HG03521 (cell line): ENCODE results near the gene TAAR8.
"Not testable (repeated sequence)": the region's sequence is repeated elsewhere in the genome, so short reads cannot be mapped to it uniquely, and the experiment has no call there.

Experiments
- ATAC-seq: cut with Tn5 transposase; IDR thresholded peaks from one replicate; pipeline ENCODE4 v1.9.1; 2021; ENCODE audit warnings: mild to moderate bottlenecking, moderate library complexity; ENCODE audit not compliant: unreplicated experiment

Gene TAAR8, protein sequence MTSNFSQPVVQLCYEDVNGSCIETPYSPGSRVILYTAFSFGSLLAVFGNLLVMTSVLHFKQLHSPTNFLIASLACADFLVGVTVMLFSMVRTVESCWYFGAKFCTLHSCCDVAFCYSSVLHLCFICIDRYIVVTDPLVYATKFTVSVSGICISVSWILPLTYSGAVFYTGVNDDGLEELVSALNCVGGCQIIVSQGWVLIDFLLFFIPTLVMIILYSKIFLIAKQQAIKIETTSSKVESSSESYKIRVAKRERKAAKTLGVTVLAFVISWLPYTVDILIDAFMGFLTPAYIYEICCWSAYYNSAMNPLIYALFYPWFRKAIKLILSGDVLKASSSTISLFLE

DNA sequence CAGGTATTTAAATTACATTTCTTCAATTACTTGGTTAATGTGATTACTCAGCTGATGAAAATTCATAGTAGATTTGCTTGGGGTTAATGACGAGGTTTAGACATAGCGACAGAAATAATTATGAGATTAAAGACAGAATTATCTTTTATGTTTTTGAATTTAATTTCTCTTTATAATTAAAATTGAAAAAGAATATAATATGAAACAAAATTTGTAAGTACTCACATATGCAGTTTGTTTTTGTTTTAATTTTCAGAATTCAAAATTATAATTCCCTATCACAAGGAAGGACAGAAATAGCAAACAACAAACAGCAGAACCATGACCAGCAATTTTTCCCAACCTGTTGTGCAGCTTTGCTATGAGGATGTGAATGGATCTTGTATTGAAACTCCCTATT, at the start of gene TAAR8:
Gene TAAR8 (plus strand): TSS at position 301 of the 400 bp plus-strand sequence. CDS start 21 bp downstream, at position 322.
- no peak for ATAC-seq

DNA sequence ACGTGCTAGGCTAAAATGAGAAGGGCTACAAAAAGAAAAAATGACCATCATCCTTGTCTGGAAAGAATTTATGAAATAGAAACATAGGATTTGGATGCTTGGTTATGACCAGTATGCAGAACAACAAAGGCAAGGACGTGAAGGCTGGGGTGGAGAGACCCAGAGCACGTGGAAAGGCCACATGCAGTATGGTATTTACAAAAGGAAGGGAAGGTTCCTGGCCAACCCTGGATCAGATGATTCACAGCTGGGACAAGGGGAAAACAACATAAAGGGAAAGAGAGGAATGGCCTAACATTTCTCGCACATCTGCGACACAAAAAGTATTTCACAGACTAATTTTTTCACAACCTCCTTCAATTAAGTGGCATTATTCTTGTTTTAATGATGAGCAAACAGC, 47.7 kb upstream of the TAAR8 start:
- ATAC-seq, result no peak

DNA sequence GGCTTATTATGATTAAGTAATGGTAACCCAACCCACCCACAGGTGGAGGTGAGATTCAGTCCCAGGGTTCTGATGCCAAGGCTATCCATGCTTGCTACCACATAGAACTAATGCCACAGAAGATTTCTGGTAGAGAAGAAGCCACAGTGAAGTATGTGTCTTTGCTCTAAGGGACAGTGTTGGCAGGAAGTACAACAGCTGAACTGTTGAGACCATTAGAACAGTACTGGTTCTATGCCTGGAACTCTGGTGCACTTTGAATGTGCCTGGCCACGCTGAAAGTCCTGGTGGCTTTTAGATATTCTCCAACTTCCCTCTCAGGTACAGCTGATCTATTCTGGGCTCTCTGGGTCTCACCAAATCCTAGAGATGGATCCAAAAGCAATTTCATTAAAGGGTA, 47.3 kb upstream of the TAAR8 start:
- no peak for ATAC-seq

DNA sequence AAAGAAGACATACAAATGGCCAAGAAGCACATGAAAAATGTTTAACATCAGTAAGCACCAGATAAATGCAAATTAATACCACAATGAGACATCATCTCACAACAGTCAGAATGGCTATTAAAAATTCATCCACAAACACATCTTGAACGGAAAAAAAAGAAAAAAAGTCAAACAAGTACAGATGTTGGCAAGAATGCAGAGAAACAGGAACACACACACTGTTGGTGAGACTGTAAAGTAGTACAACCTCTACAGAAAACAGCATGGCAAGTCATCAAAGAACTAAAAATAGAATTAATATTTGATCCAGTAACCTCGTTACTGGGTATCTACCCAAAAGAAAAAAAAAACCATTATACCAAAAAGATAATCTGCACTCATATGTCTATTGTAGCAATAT, 46.0 kb upstream of the TAAR8 start:
- ATAC-seq, result no peak

DNA sequence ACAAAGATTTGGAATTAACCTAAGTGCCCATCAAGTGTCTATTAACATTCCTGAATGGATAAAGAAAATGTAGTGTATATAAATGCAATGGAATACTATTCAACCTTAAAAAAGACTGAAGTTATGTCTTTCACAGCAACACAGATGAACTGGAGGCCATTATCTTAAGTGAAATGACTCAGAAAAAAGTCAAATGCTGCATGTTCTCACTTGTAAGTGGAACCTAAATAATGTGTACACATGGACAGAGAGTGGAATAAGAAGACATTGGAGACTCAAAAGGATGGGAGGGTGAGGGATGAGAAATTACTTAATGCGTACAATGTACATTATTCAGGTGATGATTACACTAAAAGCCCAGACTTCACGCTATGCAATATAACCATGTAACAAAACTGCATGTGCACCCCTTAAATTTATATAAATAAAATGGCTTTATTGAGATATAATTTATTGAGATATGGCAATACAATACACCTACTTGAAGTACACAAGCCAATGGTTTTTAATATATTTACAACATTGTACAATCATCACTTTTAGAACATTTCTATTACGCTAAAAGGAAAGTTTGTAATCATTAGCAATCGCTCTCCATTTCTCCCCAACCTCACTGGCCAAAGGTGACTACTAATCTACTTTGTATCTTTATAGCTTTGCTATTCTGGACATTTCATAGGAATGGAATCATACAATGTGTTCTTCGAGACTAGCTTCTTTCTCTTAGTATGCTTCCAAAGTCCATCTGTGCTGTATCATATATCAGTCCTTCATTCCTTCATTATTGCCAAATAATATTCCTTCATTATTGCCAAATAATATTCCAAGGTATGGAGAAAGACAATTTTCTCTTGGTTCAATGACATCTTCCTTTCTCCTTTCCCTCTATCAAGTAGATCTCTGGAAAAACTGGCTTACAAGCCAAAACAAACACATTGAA, 45.3 kb upstream of the TAAR8 start:
- ATAC-seq, result no peak

DNA sequence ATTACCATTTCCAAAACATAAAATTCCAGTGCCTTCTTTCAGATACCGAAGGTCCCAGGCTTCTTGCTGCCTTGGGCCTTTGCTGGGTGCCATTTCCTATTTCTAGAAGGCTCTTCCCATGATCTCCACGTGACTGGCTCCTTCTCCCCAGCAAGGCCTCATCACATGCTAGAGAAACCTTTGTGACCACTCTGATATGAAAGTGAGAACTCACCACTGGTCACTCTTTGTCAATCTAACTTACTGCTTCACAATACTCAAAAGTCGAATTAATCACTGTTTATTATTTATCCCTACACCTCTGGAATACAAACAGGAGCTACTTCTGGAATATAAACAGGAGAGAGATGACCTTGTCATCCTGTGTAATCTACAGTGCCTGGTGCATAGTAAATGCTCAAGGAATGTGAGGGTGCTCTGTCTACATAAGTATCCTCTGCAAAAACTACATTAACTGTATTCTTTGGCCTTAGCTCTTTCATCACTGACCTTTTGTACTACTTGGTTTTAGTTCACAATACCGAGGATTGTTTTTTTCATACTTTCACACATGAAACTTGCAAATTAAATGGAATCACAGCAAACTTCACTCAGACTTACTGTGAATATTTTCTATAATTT, 41.2 kb upstream of the TAAR8 start:
- ATAC-seq, result no peak

DNA sequence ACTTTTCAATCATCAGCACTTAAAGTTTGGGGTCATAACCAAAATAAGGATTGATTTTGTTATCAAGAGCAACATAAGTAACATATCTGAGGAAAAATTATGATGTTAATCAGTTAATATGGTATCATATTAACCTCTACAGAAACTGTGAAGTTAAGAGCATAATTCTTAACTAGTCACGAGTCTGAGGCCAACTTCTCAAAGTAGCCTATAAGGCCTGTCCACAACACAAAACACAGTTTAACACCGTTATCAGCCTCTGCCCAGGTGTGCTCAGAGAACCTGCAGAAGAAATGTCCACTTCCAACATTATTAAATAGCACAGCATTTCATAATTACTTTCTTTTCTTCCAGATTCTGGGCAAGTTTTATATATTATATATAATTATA, 40.6 kb upstream of the TAAR8 start:
- no peak for ATAC-seq

DNA sequence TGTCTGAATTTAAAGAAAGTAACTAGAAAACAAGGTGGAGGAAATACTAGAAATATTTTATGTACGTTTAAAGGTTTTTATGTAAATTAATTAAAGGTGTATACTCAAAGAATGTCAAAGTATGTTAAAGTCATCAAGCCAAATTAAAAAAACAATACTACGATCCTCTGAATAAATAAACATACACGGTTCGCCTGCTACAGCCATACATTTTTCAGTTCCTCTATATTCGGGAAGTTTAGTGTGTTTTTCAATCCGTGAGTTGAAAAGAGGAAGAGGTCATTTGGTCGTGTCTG, 40.2 kb upstream of the TAAR8 start:
- no peak for ATAC-seq

DNA sequence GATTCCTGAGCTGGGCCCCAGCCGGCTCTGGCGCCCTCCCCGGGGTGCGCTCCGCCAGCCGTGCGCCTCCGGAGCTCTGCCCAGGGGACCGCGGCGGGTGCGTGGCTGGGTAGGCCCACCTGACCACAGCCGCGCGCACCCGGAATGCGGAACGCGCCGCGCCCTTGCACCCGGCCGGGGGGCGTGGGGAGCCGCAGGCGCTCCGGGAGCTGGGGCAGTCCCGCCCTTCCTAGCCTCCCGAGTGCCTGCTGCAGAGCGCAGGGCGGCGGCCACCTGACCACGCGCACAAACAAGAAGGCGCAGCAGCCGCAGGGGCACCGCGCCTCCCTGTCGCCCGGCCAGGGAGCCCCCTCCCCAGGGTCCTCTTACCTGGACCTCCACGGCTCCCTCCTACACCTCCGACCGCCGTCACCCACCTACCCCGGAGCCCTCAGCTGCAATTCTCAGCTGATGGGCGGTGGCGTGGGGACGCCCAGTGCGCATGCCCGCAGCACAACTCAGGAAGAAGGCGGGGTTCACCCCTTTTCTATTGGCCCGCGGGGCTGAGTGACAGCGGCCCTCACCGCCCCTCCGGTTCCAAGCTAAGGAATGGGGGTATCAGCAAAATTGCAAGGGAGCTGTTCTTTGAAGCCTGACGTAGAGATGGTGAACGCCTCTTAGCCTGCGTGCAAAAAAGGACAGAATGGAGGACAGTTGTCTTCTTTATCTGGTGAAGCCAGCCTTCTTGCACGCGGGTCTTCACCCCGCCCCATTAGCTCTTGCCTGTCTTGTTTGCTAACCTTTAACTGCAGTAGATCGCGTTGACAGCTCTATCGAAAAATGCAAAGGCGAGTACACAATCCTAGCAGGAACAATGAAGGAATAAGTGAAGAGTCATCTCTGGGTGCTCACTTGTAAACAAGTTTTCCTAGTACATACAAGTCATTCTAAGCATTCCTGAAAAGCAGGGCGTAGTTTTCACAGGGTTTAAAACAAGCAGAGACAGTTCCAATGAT, 39.5 kb upstream of the TAAR8 start, which contains the start of gene STX7:
Gene STX7 (minus strand): TSS at position 479 of the 995 bp plus-strand sequence. CDS start 9,586 bp downstream, outside the sequence.
- ATAC-seq, result peak; percentile 91

DNA sequence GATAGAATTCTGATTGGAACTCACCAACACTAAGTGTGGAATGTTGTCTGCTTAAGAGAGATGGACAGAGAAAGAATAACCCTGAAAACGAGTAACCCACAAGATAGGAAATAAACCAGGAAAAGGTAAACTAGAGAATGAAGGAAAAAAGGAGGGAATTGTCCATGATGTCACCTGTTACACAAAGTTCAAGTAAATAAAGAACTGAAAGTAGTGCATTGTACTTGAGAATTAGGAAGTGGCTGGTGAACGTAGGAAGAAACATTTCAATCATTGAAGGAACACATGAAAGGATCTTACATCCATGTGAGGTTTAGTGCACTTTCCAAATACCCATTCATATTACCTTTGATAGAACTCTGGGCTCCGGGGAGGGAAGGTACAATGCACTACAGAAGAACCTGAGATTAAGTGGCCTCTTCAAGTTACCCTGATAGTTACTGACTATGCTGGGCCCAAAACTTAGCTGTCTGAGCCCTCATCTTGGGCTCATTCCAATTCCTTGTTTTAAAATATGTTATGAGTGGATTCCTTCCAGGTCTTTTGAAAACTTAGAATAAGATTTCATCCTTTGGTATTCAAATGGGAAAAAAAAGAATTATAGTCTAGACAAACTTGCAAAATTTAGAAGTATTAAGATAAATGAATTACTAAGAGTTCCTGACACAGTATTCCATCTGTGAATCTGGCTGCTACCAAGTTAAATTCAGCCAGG, 38.5 kb upstream of the TAAR8 start:
- no peak for ATAC-seq

DNA sequence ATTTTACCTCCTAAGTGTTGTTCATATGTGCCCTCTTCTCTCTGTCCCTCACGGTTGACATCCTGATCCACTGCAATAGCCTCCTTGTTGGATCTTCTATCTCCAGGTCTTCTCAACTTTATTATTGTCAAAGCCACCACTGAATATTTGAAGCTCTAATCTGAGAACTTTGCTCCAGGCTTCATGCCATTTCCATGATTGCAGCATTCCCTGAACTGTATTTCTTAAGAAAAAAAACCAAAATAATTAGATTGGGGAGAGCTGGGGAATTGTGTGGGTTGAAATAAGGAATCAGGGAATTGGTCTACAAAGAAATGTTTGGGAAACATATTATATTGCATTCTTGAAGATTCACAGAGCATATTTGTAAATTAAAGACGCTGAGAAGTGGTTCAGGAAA, 37.1 kb upstream of the TAAR8 start:
- ATAC-seq, result no peak

DNA sequence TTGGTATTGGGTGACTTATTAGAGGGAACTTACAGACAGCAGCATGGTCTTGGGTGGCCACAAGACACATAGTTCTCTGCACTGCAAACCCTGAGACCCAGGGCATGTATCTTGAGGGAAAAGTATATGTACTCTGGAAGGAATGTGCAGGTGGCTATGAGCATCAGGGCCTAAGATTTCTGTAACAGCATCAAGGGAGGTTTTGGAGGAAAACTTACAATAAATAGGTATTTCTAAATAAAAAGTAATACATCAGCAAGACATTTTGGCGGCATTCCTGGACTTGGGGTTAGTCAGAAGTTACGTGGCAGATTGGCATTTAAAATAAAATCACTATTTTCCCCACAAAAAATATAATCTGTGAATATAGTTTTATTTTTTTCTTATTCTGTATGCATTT, 31.5 kb upstream of the TAAR8 start:
- no peak for ATAC-seq

DNA sequence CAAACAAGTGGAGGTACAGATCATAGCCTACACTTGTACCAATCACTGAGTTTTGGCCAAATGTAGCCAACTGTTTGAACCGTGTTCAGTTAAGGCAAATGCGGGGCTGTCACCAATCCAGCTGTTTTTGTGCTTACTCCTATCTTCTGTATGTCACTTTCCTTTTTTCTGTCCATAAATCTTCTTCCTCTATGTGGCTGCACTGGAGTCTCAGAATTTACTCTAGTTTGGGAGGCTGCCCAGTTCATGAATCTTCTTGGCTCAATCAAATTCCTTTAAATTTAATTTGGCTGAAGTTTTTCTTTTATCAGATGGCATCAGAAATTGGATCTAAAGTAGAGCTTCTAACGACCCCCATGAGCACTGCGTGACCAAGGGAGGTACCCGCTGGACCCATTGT, 27.8 kb upstream of the TAAR8 start:
- no peak for ATAC-seq

DNA sequence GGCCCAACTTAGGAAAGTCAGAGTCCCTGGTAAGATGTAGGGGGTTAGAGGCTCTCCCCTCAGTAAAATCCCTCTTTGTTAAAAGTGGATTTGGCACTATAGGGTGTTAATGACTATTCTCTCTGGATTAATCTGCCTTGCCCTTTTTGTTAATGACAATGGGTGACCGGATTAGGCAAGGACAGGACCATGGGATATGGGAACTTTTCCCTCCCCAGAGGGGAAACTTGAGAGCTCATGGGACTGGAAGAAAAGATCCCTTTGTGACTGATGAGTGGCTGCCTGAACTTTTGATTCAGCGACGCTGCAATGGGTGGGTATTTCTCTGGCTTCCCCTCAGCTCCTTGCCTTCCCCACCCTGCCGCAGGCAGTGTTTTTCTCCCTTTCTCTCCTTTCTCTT, 26.6 kb upstream of the TAAR8 start:
- no peak for ATAC-seq

DNA sequence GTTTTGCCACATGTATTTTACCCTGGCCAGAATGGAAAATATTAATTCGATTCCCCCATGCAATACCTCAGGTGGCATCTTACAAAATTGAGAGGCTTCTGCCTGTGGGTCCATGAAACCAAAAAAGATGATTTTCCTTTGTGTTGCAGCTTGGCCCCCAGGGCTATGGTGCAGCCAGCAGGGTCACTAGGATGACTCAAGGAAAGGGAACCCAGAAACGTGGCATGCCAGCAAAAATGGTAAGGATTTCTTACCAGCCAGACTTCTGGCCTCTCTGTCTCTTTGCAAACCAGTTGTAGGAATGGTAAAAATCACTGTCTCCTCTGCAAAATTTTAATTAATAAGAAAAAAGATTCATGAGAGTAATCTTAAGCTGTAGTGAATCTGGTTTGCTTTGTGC, 26.0 kb upstream of the TAAR8 start:
- ATAC-seq, result no peak

DNA sequence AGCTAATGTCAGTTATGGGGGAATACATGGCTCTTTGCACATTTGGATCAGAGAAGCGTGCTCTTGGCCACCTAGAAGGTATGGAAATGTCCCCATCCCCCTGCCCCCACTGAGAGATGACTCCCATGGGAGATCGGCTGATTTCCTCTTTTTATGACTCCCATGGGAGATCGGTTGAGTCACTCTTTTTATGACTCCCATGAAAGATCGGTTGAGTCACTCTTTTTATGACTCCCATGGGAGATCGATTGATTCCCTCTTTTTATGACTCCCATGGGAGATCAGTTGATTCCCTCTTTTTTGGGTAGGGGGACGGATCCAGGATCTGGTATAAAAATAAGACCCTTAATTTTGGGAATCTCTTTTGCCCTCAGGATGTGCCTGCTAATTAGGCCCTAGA, 24.7 kb upstream of the TAAR8 start:
- no peak for ATAC-seq

DNA sequence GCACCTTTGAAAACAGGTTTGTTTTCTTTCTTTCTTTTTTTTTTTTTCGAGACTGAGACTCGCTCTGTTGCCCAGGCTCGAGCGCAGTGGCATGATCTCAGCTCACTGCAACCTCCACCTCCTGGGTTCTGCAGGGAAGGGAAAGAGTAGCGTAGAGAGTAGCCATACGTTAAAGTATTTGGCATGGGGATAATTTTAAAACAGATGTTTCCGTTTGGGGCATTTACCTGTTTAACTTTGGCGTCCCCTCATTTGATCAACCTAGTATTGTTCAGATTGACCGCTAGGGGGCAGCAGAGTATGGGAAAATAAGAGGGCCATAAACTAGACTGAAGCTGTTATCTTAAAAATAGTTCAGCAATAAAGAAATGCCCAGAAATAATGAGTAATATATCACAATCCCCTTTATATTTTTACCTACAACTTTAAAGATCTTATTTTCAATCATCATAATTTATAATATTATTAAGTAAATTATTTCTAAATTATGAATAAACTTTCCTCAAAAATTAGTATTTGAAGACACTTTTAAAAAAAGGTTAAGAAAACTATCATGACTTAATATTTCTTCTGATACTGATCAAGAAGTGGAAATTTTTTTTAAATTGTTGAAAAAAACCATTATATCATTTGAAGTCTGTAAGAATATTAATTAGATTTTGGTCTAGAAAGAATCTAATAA, 22.0 kb upstream of the TAAR8 start:
- peak; percentile 77 for ATAC-seq

DNA sequence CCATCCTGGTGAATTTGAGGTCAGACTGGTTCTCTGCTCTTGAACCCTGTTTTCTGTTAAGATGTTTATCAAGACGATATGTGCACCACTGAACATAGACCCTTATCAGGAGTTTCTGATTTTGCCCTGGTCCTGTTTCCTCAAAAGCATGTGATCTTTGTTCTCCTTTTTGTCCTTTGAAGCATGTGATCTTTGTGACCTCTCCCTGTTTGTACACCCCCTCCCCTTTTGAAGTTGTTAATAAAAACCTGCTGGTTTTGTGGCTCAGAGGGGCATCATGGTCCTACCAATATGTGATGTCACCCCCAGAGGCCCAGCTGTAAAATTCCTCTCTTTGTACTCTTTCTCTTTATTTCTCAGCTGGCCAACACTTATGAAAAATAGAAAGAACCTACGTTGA, 17.9 kb upstream of the TAAR8 start:
- ATAC-seq, result not testable (repeated sequence)

DNA sequence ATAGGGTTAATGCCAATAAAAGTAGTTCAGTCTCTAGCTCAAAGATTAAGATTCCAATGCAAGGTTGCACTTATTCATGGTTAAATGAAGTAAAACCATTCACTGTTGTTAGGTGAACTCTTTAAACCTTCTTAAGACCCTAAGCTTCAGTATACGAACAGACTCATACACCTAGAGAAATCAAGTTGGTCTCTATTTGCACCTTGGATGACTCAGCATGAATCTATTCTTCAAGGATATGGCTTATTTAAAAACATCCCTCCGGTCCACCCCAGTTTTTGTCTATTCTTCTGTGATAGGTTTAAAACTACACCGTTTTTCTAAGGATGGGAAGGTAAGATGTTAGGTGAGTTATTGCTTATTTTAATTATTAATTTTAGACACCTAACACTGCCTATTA, 15.3 kb upstream of the TAAR8 start:
- no peak for ATAC-seq
